Neural cell (in vitro differentiated cells): ENCODE data around the gene ZDHHC9. TPM values are rescaled to one million over a fixed set of nuclear protein-coding genes. Genes with fewer than 3 reads are reported as not detected.

Experiments
- H2AFZ ChIP-seq: fragments of 200-600, 300-800 bp; sonication (generic), shearing (Covaris generic); 2 replicates; pipeline ENCODE4 v1.6.0; 2014; ENCODE audit warnings: low read depth, mild to moderate bottlenecking, antibody characterized with exemption, low read length, moderate library complexity
- H3F3A ChIP-seq: fragments of 200-600 bp; shearing (Covaris generic); 2 replicates; pipeline ENCODE4 v1.6.1; 2016; ENCODE audit warnings: mild to moderate bottlenecking, moderate library complexity, mixed read lengths, antibody characterized with exemption, low read length; ENCODE audit not compliant: insufficient read depth, poor library complexity, severe bottlenecking
- H3K27ac ChIP-seq: fragments of 200-600, 300-800 bp; sonication (generic), shearing (Covaris generic); 2 replicates; pipeline ENCODE4 v1.5.1; 2014; ENCODE audit warnings: mild to moderate bottlenecking, low read length, moderate library complexity
- H3K27me3 ChIP-seq: fragments of 300-800, 200-600 bp; sonication (generic), shearing (Covaris generic); 2 replicates; pipeline ENCODE4 v1.6.0; 2014; ENCODE audit warnings: mild to moderate bottlenecking, low read depth, low read length, moderate library complexity; ENCODE audit not compliant: insufficient read depth
- H3K36me3 ChIP-seq: fragments of 300-800, 200-600 bp; sonication (generic), shearing (Covaris generic); 2 replicates; pipeline ENCODE4 v1.5.1; 2014; ENCODE audit warnings: mild to moderate bottlenecking, antibody characterized with exemption, low read length, moderate library complexity; ENCODE audit not compliant: insufficient read depth
- H3K4me2 ChIP-seq: fragments of 300-800, 200-600 bp; sonication (generic), shearing (Covaris generic); 2 replicates; pipeline ENCODE4 v1.6.0; 2014; ENCODE audit warnings: mild to moderate bottlenecking, low read length
- H3K4me3 ChIP-seq: fragments of 300-800, 200-600 bp; sonication (generic), shearing (Covaris generic); 2 replicates; pipeline ENCODE4 v1.5.1; 2014; ENCODE audit warnings: mild to moderate bottlenecking, low read length, moderate library complexity
- H3K79me2 ChIP-seq: fragments of 200-600 bp; shearing (Covaris generic); replicated peaks from 2 replicates; pipeline ENCODE4 v1.6.0; 2014; ENCODE audit warnings: mild to moderate bottlenecking, low read length, moderate library complexity; ENCODE audit not compliant: insufficient read depth
- H3K9ac ChIP-seq: fragments of 300-800, 200-600 bp; sonication (generic), shearing (Covaris generic); 2 replicates; pipeline ENCODE4 v1.6.1; 2016; ENCODE audit warnings: mild to moderate bottlenecking, low read length, mixed read lengths
- H3K9me2 ChIP-seq: fragments of 200-600 bp; shearing (Covaris generic); 2 replicates; pipeline ENCODE4 v1.6.1; 2016; ENCODE audit warnings: mild to moderate bottlenecking, low read length, mixed read lengths; ENCODE audit not compliant: insufficient read depth
- H3K9me3 ChIP-seq: fragments of 200-600, 300-800 bp; sonication (generic), shearing (Covaris generic); 2 replicates; pipeline ENCODE4 v1.6.1; 2016; ENCODE audit warnings: mild to moderate bottlenecking, mixed run types, low read length, moderate library complexity, mixed read lengths
- H4K20me1 ChIP-seq: fragments of 200-600 bp; shearing (Covaris generic); 2 replicates; pipeline ENCODE4 v1.6.1; 2016; ENCODE audit warnings: mild to moderate bottlenecking, mixed run types; ENCODE audit not compliant: insufficient read depth
- CTCF ChIP-seq: fragments of 450-650 bp; IDR thresholded peaks from 2 replicates; pipeline ENCODE4 v1.5.1; 2014; ENCODE audit warnings: antibody characterized with exemption, mild to moderate bottlenecking, moderate library complexity; ENCODE audit not compliant: poor library complexity, severe bottlenecking
- EP300 ChIP-seq: fragments of 450-650 bp; conservative IDR thresholded peaks from 2 replicates; pipeline ENCODE4 v1.6.1; 2014; ENCODE audit warnings: antibody characterized with exemption, mild to moderate bottlenecking, moderate library complexity; ENCODE audit not compliant: poor library complexity, severe bottlenecking
- EZH2 ChIP-seq: fragments of 200-600, 300-800 bp; shearing (Covaris generic), sonication (generic); IDR thresholded peaks from 2 replicates; pipeline ENCODE4 v1.6.1; 2014; ENCODE audit warnings: antibody characterized with exemption, low read length, borderline replicate concordance, mild to moderate bottlenecking; ENCODE audit not compliant: insufficient read depth, poor library complexity, severe bottlenecking
- MXI1 ChIP-seq: fragments of 450-650 bp; conservative IDR thresholded peaks from 2 replicates; pipeline ENCODE4 v1.6.1; 2014; ENCODE audit warnings: antibody characterized with exemption, mild to moderate bottlenecking; ENCODE audit not compliant: poor library complexity, severe bottlenecking
- POLR2AphosphoS5 ChIP-seq: IDR thresholded peaks from 2 replicates; pipeline ENCODE4 v1.6.1; 2012
- RAD21 ChIP-seq: fragments of 450-650 bp; conservative IDR thresholded peaks from 2 replicates; pipeline ENCODE4 v1.6.1; 2014; ENCODE audit warnings: antibody characterized with exemption, mild to moderate bottlenecking, moderate library complexity
- REST ChIP-seq: IDR thresholded peaks from 2 replicates; pipeline ENCODE4 v1.6.1; 2012; ENCODE audit warnings: borderline replicate concordance
- SMC3 ChIP-seq: fragments of 450-650 bp; conservative IDR thresholded peaks from 2 replicates; pipeline ENCODE4 v1.6.1; 2014; ENCODE audit warnings: antibody characterized with exemption, mild to moderate bottlenecking, moderate library complexity; ENCODE audit not compliant: poor library complexity
- TAF1 ChIP-seq: IDR thresholded peaks from 2 replicates; pipeline ENCODE4 v1.6.1; 2012; ENCODE audit warnings: low read depth
- polyA plus RNA-seq: library from polyadenylated mRNA; depleted of rRNA; stranded (reverse); fragments of >200 nt; gene quantifications from 2 replicates; pipeline ENCODE4 v1.2.3, GENCODE V29; 2014

The ZDHHC9 gene
- polyA plus RNA-seq, 1 donor from 2014 or later, result 24.9 TPM

DNA sequence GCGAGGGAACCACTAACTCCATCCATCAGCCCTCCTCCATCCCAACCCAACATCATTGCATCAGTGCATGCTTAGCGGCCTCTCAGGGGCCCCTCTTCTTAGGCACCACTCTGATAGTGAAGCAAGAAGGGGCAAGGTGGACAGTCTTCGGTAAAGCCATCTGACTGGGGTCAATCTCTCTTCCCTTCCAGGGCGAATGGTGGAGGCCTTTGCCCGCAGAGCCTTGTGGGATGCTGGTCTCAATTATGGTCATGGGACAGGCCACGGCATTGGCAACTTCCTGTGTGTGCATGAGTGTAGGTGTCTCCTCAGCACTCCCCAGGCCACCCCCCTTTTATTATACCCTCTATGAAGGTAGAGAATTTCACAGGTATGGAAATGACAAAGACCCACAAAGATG is 82.7 kb downstream of the ZDHHC9 start:
- Histone ChIP-seq H3K27me3 (no peaks in the 10 kb centered on the region), H3K4me2 (no peak overlapping the region), H3K9me3 (no peaks in the 10 kb centered on the region), H3K27ac (no peak overlapping the region), H3K9me2 (no peaks in the 10 kb centered on the region), H3K36me3 (no peaks in the 10 kb centered on the region), H3K79me2 (no peaks in the 10 kb centered on the region), H3K4me3 (no peak overlapping the region), H3F3A (no peaks in the 10 kb centered on the region), H4K20me1 (no peaks in the 10 kb centered on the region), H2AFZ (no peak overlapping the region), H3K9ac (no peak overlapping the region)
- no peak for TF ChIP-seq CTCF
- no peak for TF ChIP-seq SMC3
- no peak for TF ChIP-seq REST
- TF ChIP-seq TAF1, result no peak
- no peak for TF ChIP-seq POLR2AphosphoS5
- TF ChIP-seq RAD21, result no peak
- no peak for TF ChIP-seq EZH2
- TF ChIP-seq EP300, result no peak
- TF ChIP-seq MXI1, result no peak

GRCh38 chrX:129760155-129760554 is 83.5 kb downstream of the ZDHHC9 start:
- H3K27me3 ChIP-seq, result no peaks in the 10 kb centered on the region
- no peaks in the 10 kb centered on the region for H3K9me2 ChIP-seq
- no peaks in the 10 kb centered on the region for H3F3A ChIP-seq
- TF ChIP-seq EP300 (no peak), REST (no peak), EZH2 (no peak), MXI1 (no peak), TAF1 (no peak), CTCF (no peak), RAD21 (no peak), POLR2AphosphoS5 (no peak), SMC3 (no peak)
- H3K9ac ChIP-seq, result no peak overlapping the region
- no peaks in the 10 kb centered on the region for H4K20me1 ChIP-seq
- H3K4me3 ChIP-seq, result no peak overlapping the region
- no peak overlapping the region for H3K27ac ChIP-seq
- H3K4me2 ChIP-seq, result no peak overlapping the region
- no peaks in the 10 kb centered on the region for H3K79me2 ChIP-seq
- H2AFZ ChIP-seq, result no peak overlapping the region
- no peaks in the 10 kb centered on the region for H3K36me3 ChIP-seq
- no peaks in the 10 kb centered on the region for H3K9me3 ChIP-seq
